ENCODE data around the gene MLXIPL.
"Not testable (repeated sequence)": the region's sequence is repeated elsewhere in the genome, so short reads cannot be mapped to it uniquely, and the experiment has no call there.

The MLXIPL gene

DNA sequence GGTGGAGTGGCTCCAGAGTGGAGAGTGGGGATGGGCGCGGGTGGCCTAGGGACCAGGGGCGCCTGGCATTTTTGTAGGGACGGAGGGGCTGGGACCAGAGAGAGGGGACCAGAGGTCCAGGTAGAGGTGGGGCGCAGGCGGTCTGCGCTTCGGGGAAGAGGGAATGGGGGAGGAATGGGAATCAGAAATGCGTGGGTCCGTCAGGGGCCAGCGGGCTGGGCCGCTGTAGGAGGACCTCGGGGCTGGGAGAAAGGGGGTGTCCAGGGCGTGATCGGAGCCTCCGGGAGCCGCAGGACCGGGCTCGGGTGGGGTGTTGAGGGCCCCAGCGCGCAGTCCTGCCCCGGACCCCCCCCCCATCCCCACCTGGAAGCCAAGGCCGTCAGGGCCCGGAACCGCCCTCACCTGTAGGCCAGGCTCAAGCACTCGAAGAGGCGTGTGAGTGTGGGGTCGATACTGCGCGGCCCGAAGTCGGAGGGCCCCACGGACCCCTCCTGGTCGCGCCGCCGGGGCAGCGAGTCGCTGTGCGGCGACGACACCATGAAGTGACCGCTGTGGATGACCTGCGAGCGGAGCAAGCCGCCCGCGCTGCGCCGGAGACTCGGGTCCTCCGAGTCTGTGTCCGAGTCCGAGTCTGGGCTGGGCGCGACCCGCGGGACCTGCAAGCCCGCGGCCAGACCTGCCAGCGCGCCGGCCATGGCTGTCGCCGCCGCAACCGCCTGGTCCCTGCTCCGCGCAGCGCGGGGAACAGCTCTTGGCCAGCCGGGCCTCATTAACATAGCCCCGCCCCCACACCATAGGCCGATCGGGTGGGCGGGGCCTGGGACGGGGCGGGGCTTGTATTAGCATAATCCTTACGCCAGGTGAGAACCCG, at the start of gene MLXIPL:
Gene MLXIPL, minus strand, starts transcription at position 725 of the 871 bp plus-strand sequence. Its CDS starts 30 bp downstream, at position 695.
- peak; percentile 39 to 52 for DNase-seq

DNA sequence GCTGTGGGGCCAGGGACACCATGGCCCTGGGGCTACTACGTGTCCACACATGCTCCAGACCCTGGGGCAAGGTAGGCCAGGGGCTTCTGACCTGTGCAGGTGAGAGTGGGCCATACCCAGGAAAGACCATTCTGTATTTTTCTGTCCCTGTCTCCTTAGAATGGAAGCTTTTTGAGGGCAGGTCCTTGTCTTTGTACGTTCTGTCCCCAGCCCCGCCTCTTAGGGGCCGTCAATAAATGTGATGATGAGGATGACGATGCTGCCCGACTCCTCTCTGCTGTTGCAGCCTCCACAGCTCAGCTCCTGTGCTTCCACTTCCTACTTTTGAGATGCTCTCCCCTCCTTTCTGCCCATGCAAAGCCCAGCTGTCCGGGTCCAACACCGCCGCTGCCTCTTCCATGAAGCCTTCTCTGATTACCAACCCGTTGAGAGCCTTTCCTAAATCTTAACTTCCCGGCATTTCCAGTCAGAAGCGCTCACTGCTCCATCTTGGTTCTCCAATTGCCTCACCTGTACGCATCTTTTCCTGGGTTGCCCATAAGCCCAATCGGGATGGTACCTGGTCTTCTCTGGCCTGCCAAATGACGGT, 47.6 kb upstream of the MLXIPL start:
- DNase-seq: no peak

DNA sequence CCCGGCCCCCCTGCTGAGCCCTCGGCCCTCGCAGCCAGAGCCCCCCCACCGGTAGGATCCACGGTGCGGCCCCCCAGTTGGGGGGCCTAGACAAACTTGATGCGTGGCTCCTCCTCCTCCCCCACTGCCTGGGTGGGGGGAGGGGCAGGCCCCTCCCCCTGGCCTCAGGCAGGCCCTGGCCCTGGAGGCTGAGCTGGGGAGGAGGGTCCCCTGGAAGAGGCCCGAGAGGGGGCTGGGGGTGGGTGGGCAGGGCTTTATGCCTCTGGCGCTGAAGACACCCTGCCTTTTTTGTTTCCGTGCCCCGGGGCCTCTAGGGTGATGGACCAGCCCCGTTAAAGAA, 47.0 kb upstream of the MLXIPL start:
- DNase-seq: no peak

GRCh38 chr7:73669858-73670385, 45.6 kb upstream of the MLXIPL start:
- DNase-seq: no peak

GRCh38 chr7:73669288-73669701, 45.0 kb upstream of the MLXIPL start:
- no peak for DNase-seq

DNA sequence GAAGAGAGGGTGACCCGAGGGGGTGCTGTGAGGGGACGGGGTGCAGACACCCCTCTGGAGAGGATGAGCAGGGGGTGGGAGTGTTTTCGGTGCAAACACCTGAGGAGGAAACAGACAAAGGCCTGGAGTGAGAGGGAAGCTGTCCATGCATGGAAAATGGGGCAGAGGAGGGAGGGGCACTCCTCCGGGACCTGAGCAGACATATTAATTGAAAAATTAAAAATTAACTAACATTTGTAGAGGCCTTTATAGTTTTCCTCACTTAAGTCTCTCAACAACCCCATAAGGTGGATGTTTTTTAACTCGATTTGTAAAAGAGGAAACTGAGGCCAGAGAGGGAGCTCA, 44.5 kb upstream of the MLXIPL start:
- no peak for DNase-seq

DNA sequence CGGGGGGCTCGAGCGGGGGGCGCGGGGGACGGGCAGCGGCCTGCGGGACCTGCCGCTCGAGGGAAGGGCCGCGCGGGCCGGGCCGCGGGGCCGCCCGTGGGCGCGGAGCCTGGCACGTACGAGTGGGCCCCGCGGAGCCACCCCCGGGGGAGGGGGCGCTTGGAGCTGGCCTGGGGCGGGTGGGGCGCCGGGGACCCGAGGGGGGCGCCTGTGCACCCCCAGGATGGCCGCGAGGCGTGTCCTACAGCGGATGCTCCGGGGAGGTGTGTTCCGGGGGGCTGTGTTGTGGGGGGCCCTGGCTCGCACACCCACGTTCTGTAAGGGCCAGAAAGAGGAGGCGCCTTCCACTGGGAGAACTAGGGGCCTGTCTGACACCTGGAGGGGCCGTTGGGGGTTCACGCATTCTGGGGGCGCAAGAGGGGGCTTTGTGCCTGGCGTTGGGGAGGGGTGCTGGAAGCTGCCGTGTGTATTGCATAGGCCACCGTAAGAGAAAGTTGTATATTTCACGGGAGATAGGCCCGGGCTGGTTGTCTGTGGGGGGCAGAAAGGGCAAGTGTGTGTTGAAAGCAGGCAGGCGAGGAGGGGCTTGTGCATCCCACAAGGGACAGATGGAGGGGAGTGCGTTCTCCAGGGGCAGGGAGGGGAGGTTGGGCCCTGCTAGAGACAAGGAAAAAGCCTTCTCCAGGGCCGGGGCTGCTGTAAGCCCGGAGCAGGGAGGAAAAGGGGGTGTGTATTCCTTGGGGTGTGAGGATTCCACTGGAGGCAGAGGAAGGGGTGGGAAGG, 44.0 kb upstream of the MLXIPL start:
- DNase-seq: no peak

GRCh38 chr7:73667344-73668102, 43.2 kb upstream of the MLXIPL start, which contains the start of gene VPS37D:
TSS of gene VPS37D (plus strand) at chr7:73667831. CDS start at chr7:73667959, 128 bp downstream.
- DNase-seq: peak; percentile 91 to 93

GRCh38 chr7:73663033-73663432, 38.7 kb upstream of the MLXIPL start:
- DNase-seq: no peak

DNA sequence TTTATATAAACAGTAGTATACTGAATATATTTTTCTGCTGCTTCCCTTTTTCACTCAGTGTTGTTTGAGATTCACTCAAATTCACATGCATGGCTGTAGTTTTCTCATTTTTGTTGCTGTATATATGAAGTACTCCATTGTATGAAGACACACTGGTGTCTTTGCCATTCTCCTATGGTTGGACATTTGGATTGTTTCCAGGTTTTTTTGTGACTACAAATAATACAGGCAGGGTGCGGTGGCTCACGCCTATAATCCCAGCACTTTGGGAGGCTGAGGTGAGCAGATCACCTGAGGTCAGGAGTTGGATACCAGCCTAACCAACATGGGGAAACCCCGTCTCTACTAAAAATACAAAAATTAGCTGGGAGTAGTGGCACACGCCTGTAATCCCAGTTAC, 36.3 kb upstream of the MLXIPL start:
- not testable (repeated sequence) for DNase-seq

- DNase-seq: no peak
These were observed 35.7 kb upstream of the MLXIPL start for GRCh38 chr7:73659983-73660382.

GRCh38 chr7:73655309-73655708, 31.0 kb upstream of the MLXIPL start:
- not testable (repeated sequence) for DNase-seq

DNA sequence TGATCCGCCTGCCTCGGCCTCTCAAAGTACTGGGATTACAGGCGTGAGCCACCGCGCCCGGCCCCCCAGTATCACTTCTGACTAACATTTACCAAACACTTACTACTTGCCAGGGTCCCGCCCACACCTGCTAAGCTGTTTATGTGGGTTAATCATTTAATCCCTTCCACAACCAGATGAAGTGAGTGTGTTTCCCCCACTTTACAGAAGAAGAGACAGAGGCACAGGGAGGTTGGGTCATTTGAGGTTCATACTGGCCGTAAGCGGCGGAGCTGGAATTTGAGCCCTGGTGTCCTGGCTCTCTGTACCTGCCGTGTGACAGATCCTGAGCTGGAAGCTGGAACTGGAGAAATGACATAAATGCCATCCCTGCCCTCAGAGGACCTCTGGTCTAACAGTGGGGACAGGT, 28.2 kb upstream of the MLXIPL start:
- no peak for DNase-seq

DNA sequence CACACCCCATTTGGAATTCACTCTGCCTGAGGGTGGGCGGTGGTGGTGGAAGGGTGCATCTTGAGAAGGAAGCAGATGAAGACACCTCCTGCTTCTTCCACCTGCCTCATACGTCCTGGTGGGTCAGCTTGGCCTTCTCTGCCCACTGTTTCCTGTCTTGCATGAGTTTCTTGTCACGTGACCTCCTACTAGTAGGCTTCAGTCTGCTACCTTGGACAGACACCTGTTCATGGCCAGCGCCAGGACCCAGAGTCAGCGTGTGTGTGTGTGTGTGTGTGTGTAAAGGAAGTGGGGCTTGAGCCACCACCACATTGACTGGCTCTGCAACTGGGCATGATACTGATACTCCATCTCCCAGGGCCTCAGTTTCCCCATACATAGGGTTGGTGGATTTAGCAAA, 26.2 kb upstream of the MLXIPL start:
- no peak for DNase-seq

DNA sequence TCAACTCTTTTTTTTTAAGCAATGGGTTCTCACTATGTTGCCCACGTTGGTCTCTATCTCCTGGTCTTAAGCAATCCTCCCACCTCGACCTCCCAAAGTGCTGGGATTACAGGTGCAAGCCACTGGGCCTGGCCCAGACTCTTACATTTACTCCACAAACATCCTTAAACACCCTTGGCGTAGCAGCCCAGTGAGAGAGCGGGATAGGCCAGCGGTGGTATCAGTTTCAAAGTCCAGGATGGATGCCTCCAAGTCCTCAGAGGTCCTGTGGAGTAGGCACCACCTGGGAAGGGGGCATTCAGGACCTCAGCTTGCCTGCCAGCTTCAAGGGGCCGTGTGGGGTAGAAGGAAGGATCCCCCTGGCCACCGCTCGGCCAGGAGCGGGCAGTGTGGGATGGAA, 25.3 kb upstream of the MLXIPL start:
- no peak for DNase-seq

GRCh38 chr7:73648593-73649332, 24.4 kb upstream of the MLXIPL start:
- DNase-seq: no peak

- peak in 1 of 2 donors; percentile 23 for DNase-seq
These were observed 23.6 kb upstream of the MLXIPL start for GRCh38 chr7:73647725-73648592.

DNA sequence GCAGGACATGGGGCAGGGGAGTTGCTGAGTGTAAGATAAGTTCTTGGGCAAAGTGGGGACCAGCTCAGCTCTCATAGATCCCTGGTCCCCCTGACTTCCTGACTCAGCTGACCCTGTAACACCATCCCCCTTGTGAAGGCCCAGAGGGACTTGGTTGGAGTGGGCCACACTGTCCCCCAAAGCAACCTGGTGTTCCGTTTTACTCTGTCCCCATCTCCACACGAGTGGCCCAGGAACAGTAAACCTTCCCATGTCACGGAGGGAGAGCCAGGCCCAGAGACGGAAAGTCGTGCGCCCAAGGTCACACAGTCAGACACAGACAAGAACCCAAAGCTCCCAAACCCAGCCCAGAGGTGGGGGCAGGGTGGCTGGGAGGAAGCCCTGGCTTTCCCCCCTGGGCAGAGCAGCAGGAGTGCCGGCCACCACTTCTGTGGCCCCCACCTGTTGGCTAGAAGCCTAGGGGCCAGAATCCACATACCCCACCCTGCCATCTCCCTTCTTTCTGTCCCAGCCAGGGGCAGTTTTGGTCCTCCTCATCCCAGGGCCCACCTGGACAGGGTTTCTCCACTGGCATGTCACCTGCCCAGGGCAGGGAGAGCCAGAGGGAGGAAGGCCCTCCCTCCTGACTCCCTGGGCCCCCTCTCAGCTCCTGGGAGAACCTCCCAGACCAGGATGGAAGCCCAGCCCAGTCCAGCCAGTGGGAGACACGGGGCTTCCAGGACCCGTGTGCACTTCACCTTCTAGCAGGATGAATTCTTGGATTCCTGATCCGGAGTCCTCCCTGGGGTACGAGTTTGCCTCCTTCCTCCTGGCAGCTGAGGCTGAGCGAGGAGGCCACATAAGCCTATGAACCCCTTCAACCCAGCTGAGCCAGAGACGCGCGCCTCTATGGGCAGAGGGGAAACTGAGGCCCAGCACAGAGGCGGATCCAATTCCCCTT, 22.7 kb upstream of the MLXIPL start:
- DNase-seq: no peak

- no peak for DNase-seq
These were observed 21.4 kb upstream of the MLXIPL start for GRCh38 chr7:73645643-73646174.

Measured in CD4-positive, alpha-beta T cell treated with Interleukin-4 for 1 hour (primary cell).